HS-27A (cell line): ENCODE data around the gene SIGLEC6.

ENCODE experiments used
- DNase-seq: peaks from one replicate; pipeline ENCODE4 v3.0.0-alpha.2; 2012; ENCODE audit warnings: low read depth, missing footprints

SIGLEC6 gene

GRCh38 chr19:51548213-51548651 is 16.8 kb upstream of the SIGLEC6 start:
- DNase-seq: no peak

GRCh38 chr19:51547397-51548212 is 16.1 kb upstream of the SIGLEC6 start:
- DNase-seq: no peak

GRCh38 chr19:51546650-51547396 is 15.4 kb upstream of the SIGLEC6 start:
- peak; percentile 36 for DNase-seq

GRCh38 chr19:51546107-51546649 is 14.7 kb upstream of the SIGLEC6 start:
- DNase-seq: no peak

- no peak for DNase-seq
These were observed 12.6 kb upstream of the SIGLEC6 start for GRCh38 chr19:51544038-51544437.

- no peak for DNase-seq
These were observed 11.2 kb upstream of the SIGLEC6 start for GRCh38 chr19:51542699-51543098.

- no peak for DNase-seq
These were observed 10.2 kb upstream of the SIGLEC6 start for GRCh38 chr19:51541458-51542357.

- DNase-seq: no peak
These were observed 8.4 kb upstream of the SIGLEC6 start for GRCh38 chr19:51539821-51540366.

- DNase-seq: no peak
These were observed 4.1 kb upstream of the SIGLEC6 start for GRCh38 chr19:51535535-51535934.

GRCh38 chr19:51530616-51531015 is 854 bp downstream of the SIGLEC6 start:
- DNase-seq: no peak

GRCh38 chr19:51529301-51529700 is 2.2 kb downstream of the SIGLEC6 start:
- DNase-seq: no peak

- no peak for DNase-seq
These were observed 5.8 kb downstream of the SIGLEC6 start for GRCh38 chr19:51525651-51526050.

GRCh38 chr19:51524666-51525264 is 6.7 kb downstream of the SIGLEC6 start:
- no peak for DNase-seq

GRCh38 chr19:51521781-51522180 is 9.7 kb downstream of the SIGLEC6 start:
- DNase-seq: no peak

GRCh38 chr19:51521357-51521756 is 10.1 kb downstream of the SIGLEC6 start:
- no peak for DNase-seq

- DNase-seq: no peak
These were observed 10.7 kb downstream of the SIGLEC6 start for GRCh38 chr19:51520728-51521127.

- DNase-seq: peak; percentile 8
These were observed 16.5 kb downstream of the SIGLEC6 start for GRCh38 chr19:51514866-51515481.

GRCh38 chr19:51513968-51514367 is 17.5 kb downstream of the SIGLEC6 start:
- DNase-seq: no peak

GRCh38 chr19:51511353-51511752 is 20.1 kb downstream of the SIGLEC6 start:
- peak; percentile 1 for DNase-seq

- DNase-seq: no peak
These were observed 21.4 kb downstream of the SIGLEC6 start for GRCh38 chr19:51509823-51510660.
